Daoy (cell line): ENCODE measurements around the gene AIMP1. TPM values are rescaled to one million over a fixed set of nuclear protein-coding genes. Genes with fewer than 3 reads are reported as not detected.
A peak's percentile ranks its signal among the peaks of the same experiment; 100 is the strongest.
"Not testable (repeated sequence)": the region's sequence is repeated elsewhere in the genome, so short reads cannot be mapped to it uniquely, and the experiment has no call there.

Experiments used
- DNase-seq: peaks from one replicate; pipeline ENCODE4 v3.0.0-alpha.2; 2015; ENCODE audit warnings: low read depth
- total RNA-seq: library from RNA; depleted of rRNA; stranded (reverse); fragments of >200 nt; shearing (Covaris generic); gene quantifications from 2 replicates; pipeline ENCODE4 v1.2.3, GENCODE V29; 2014

Gene AIMP1
- total RNA-seq, 1 experiment from 2014 or later, result 28.1 TPM

DNA sequence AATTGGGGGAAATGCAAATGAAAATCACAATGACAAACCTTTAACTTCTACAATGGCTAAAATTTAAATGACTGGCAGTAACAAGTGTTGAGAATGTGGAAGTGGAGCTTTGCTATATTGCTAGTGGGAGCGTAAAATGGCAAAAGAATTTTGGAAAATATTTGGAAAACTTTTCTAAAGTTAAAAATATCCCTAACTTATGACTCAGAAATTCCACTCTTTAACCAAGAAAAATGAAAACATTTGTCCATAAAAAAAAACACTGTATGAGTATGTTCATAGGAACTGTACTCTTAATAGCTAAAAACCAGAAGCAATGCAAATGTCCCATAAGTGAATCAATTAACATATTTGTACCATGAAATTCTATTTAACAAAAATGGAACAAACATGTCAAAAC lies 4.0 kb upstream of the AIMP1 start:
- no peak for DNase-seq

DNA sequence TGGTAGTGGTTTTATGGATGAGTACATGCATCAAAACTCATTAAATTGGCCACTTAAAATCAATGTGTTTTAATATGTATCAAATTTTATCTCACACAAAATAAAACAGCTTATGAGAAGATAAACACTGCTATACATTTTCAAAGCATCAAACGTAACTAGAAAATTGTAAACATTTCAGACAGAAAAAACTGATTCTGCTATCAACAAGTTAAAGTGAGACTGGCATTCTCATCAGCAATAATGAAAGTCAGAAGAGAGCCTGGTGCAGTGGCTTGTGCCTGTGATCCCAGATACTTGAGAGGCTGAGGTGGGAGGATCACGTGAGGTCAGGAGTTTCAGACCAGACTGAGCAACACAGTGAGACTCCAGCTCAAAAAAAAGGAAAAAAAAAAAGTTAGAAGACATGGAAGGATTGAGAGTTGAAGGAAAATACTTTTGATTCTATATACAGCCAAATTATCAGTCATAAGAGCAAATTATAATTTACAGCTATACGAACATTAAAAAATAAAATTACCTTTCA lies 3.3 kb upstream of the AIMP1 start:
- no peak for DNase-seq

DNA sequence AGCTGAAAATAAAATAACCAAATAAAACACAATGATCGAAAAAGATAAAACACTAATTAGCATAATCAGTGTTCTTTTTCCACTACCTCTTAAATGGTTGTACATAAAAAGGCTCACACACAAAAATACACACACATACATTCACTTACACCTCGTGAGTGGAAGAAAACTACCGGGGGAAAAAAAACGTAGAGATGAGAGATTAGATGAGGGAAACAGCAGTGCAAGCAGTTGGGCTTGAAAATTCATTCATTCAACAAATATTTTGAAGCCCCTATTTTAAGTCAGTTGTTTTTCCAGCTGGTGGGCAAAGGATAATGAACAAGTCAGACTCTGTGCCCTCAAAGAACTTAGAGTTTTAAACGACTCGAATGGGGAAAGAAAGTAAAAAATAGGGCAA lies 1.4 kb upstream of the AIMP1 start:
- DNase-seq, result no peak

DNA sequence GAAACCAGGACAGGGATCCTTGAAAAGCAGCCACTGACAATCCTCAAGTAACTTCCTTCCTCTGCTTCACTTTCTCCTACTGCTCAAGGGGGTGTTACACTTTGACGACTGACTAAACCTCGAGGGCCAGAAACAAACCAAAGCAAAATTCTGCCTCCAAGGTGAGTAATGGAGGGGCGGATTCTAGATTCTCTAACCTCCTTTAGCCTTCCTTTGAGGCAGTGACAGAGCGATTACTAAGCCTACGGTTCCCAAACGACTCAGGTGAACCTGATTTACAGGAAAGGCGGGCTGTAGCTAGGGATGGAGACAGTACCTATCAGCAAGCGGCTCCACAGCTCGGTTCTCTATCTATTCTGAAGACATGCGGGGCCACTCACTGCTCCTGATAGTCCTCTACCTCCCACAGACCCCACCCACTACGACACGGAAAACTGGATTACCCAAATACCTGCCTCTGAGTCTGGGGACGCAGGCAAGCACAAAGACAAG lies 828 bp upstream of the AIMP1 start:
- DNase-seq, result peak; percentile 28

DNA sequence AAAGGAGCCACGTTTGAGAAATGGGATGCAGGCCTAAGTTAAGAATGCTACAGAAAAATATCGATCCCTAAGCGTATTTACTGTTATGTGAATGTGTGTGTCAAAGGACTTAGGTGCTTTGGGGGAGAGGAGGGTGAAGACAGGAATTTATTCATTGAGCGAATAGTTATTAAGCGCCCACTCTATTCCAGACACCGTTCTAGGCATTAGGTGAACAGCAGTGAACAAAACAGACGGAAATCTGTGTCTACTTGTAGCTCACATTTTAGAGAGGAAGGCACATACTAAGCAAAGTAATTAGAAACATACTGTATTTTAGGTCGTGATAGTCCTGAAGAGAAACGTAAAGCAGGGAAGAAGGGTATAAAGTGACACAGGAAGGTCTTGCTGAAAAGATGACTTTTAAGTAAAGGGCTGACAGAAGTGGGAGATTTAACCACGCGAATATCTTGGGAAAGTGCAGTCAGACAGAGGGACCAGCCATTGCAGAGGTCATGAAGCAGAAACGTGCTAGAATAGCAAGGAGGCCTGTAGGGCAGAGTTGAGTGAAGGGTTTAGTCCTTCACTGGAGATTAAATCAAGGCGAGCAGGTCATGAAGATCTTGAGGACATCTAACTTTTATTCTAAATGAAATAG lies 541 bp downstream of the AIMP1 start:
- no peak for DNase-seq

DNA sequence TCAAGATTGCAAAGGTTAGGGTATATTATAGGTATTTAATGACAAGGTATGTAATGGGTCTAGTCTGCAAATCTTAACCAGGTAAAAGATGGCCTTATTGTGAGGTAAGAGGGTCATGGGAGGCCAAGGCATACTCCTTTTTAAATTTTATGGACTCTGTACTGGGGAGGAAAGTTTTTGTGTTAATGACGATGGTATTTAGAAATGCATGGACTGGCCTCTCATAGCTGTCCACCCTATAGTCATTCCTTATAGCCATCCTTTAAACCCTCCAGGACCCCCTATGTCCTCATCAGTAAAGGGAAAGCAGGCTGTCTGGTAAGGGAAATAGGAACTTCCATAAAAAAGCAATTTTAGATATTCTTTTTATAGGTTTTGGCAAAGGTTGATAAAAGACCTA lies 1.5 kb downstream of the AIMP1 start:
- no peak for DNase-seq

DNA sequence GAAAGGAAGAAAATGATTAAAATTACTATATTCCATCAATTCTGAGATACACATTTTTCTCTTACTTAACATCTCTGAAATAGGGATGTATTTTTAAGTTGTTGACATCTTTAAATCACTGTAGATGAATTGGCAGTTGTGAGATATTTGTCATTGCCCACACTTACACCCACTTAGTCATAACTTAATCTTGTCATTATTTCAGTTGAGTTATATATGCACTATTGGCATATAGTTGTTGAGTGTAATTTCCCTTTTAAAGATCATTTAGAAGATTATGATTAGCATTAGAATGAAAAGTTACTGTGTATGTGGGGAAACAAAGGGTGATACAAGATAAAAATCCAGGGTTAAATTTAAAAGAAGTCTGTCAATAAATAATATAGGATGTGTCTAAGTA lies 2.2 kb downstream of the AIMP1 start:
- no peak for DNase-seq

DNA sequence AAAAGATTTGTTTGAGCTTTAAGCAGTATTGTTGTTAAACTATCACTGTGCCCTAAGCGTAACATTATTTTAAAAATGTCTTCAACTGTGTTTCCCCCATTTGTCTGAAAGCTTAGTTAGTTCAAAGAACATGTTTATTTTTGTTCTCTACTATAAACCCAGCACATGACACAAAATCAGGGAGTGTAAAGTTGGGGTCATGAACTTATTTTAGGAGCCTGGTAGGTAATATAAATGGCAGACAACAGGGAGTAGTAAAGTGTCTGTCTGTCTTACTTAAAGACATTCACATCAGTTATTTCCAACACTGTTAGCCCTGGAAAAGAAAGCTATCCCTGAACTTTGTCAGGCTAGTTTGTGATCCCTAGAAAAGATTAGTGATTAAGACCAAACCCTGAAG lies 3.9 kb downstream of the AIMP1 start:
- no peak for DNase-seq

DNA sequence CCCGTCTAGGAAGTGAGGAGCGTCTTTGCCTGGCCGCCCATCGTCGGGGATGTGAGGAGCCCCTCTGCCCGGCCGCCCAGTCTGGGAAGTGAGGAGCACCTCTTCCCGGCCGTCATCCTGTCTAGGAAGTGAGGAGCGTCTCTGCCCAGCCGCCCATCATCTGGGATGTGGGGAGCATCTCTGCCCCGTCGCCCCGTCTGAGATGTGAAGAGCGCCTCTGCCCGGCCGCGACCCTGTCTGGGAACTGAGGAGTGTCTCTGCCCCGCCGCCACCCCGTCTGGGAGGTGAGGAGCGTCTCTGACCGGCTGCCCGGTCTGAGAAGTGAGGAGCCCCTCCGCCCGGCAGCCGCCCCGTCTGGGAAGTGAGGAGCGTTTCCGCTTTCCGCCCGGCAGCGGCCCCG lies 4.8 kb downstream of the AIMP1 start:
- not testable (repeated sequence) for DNase-seq

DNA sequence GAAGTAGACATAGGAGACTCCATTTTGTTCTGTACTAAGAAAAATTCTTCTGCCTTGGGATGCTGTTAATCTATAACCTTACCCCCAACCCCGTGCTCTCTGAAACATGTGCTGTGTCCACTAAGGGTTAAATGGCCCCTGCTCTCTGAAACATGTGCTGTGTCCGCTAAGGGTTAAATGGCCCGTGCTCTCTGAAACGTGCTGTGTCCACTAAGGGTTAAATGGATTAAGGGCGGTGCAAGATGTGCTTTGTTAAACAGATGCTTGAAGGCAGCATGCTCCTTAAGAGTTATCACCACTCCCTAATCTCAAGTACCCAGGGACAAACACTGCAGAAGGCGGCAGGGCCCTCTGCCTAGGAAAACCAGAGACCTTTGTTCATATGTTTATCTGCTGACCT lies 5.5 kb downstream of the AIMP1 start:
- not testable (repeated sequence) for DNase-seq

DNA sequence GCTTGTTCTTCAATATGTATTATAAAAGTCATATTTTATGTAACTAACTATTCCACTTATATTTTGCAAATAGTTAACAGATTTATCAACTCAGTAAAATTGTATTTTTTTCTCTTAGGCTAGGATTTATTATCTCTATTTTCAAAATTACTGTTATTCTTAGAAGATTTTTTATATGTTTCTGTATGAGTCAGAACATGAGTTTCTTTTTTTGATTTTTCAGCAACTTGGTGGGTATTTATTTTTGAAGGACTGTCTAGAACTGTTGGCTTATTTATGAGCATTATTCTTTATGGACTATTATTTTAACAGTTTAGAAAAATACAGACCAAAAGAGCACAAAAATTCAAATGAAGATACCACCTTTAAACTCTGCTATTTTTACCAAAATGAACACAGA lies 6.8 kb downstream of the AIMP1 start:
- no peak for DNase-seq

DNA sequence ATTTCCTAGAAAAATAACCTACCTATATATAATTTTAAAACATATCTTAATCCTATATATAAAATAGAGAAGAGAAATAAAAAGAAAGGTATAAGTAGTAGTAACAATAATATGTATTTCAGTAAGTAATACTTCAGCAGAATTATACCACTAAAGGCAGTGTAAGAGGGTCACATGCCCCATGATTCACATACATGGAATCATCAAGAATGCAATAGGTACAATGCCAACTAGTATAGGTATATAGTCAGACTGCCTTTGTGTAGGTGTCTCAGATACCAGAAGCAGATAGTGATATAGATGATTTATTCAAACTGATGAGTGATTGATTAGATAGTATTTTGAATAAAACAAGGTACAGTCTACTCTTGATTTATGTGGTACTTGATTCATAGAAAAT lies 9.4 kb downstream of the AIMP1 start:
- no peak for DNase-seq

DNA sequence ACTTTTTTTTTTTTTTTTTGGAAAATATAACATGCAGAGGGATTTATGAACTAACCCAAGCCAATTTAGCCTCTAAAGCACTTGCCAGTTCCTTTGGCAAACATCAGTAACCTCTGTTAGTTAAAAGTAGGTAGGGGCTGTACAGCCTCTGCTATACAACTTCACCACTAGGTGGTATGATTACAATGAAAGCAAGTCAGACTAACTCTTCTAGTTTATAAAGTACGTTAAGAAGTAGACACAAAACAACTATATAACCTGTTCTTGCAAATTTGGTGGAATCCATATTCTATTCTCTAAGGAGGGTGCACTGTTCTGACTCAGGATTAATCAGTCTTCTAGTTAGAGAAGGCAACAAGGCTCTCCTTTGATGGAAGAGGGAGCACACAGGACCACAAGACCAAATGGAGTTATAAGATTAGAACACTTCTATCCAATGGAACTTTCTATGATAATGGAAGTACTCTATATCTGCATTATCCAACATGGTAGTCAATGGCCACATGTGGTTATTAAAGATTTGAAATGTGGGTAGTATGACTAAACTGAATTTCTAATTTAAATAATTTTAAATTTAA lies 12.8 kb downstream of the AIMP1 start:
- no peak for DNase-seq

DNA sequence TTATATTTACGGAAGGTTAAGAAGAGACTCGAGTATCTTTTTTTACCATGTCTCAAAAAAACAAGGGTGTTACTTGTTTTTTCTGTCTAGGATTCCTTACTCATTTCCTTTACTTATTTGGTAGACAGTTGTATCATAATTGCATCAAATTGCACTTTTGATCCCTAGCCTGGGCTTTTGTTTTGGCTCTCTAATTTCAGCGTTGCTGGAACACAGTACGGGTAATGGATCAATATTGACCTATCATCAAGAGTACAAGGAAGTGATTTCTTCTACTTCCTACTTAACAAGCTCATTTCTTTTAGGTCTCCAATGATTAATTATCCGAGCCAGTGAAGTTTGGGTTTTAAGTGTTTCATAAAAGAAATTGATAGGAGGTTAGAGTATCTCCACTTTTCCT lies 16.8 kb downstream of the AIMP1 start:
- no peak for DNase-seq

DNA sequence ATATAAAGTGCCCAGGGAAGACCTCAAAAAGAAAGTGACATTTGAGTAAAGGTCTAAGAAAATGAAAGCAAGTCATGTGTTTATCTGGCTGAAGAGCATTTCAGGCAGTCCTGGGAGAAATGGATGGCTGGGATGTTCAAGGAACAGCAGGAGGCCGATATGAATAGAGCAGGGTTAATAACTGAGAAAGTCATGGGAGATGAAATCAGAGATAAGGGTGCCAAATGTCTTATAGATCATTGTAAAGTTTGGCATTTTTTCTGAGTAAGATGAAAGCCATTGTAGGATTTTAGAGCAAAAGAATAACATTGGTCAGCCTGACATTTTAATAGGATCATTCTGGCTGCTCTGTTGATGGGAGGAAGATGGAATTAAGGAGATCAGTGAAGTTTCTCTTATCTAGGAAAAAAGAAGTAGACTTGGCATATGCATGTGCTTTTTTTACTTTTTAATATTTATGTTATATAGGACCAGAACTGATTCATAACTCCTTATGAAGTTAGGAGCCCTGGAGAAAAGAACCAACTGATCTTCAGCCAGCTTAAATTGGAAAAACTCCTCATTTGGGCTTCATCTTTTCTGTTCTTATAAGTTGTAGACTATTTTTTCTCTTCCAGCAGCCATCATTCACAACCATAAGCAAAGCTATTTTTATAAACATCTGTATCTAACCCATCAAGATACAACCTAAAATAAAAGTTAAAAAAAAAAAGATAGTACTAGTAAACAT lies 18.6 kb downstream of the AIMP1 start:
- no peak for DNase-seq

DNA sequence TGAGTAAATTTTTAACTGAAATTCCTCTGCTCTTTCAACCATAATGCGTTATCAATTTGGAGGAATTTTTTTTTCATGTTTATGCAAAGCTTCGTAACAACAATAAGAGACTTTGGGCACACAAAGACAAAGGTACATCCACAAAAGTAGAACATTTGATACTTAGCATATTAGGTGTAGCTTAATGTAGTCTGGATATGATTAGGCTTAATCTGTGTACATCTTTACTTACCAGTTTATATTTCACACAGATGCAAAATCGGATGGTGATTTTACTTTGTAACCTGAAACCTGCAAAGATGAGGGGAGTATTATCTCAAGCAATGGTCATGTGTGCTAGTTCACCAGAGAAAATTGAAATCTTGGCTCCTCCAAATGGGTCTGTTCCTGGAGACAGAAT lies 20.3 kb downstream of the AIMP1 start:
- no peak for DNase-seq

DNA sequence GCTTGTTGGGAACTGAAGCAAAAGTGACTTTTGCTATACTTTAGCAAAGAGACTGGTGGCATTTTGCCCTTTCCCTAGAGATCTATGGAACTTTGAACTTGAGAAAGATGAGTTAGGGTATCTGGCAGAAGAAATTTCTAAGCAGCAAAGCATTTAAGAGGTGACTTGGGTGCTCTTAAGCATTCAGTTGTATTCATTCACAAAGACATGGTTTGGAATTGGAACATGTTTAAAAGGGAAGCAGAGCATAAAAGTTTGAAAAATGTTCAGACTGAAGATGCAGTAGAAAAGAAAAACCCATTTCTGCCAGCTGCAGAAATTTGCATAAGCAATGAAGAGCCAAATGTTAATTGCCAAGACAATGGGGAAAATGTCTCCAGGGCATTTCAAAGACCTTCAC lies 21.6 kb downstream of the AIMP1 start:
- no peak for DNase-seq

DNA sequence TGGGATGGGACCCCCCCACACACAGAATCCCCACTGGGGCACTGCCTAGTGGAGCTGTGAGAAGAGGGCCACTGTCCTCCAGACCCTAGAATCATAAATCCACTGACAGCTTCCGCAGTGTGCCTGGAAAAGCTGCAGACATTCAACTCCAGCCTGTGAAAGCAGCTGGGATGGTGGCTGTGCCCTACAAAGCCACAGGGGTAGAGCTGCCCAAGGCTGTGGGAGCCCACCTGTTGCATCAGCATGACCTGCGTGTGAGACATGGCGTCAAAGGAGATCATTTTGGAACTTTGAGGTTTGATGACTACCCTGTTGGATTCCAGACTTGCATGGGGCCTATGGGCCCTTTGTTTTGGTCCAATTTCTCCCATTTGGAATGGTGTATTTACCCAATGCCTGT lies 22.3 kb downstream of the AIMP1 start:
- DNase-seq, result no peak

DNA sequence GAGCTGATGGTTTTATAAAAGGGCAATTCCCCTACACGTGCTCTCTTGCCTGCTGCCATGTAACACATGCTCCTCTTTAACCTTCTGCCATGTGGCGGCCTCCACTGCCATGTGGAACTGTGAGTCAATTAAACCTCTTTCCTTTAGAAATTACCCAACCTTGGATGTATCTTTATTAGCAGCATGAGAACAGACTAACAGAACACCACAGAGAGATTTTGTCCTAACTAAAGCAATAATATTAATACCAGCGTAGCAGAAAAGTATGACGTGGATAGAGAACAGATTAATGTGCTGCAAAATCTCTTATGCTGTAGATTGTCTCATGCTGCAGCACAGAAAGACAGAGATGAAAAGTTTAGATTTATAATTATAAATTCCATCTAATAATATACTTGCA lies 23.1 kb downstream of the AIMP1 start:
- no peak for DNase-seq

DNA sequence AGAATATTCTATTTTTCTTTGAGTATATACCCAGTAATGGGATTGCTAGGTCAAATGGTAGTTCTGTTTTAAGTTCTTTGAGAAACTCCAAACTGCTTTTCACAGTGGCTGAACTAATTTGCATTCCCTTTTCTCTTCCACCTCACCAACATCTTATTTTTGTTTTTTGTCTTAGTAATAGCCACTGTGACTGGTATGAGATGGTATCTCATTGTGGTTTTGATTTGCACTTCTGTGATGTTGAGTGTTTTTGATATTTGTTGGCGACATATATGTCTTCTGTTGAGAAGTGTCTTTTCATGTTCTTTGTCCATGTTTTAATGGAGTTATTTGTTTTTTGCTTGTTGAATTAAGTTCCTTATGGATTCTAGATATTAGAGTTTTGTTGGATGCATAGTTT lies 24.4 kb downstream of the AIMP1 start:
- DNase-seq, result no peak

DNA sequence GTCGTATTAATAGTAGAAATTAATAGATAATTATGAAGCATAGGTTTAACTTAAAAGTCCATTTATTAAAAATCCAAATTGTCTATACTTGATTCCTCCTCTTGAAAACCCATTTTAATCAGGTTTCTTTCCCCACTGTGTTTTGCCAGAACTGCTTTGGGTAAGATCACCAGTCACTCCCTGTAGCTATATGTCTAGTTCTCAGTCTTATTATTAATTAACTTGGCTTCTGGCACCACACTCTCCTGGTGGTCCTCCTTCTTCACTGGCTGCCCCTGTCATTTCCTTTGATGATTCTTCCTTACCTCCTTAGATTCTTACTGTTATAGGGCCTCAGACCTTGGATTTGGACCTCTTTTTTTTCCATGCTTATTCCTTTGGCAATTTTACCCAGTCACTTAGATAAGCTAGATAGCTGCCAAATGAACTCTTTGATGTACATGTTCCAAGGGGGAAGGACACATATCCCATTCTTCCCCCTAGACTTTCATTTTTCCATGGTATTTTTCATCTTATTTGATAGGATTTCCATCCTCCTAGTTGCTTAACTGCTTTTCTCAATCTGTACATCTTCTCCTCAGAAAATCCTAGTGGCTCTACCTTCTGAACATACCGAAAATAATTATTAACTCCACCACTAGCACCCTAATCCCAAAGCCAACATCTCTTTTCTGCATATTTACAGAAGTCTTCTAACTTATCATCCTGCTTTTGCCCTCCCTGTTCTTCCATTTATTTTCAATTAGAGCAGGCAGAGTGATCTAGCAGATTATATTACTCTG lies 27.7 kb downstream of the AIMP1 start:
- DNase-seq, result no peak

DNA sequence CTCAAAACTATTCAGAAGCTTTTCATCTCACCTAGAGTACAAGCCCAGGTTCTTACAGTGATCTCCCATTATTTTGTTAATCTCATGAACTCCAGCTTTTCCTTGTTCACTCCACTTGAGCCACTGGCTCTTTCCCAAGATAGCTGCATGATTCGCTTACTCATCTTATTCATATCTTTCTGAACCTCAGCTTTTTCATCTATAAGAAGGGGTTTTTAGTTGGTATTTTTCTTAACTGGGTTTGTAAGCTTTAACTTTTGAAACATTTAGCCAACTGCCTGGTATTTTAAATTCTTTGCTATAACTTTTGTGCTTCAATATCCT lies 28.3 kb downstream of the AIMP1 start:
- DNase-seq, result no peak
